Measurements from ENCODE around the gene NPEPPS.
"Not testable (repeated sequence)": the region's sequence is repeated elsewhere in the genome, so short reads cannot be mapped to it uniquely, and the experiment has no call there.

Gene NPEPPS

DNA sequence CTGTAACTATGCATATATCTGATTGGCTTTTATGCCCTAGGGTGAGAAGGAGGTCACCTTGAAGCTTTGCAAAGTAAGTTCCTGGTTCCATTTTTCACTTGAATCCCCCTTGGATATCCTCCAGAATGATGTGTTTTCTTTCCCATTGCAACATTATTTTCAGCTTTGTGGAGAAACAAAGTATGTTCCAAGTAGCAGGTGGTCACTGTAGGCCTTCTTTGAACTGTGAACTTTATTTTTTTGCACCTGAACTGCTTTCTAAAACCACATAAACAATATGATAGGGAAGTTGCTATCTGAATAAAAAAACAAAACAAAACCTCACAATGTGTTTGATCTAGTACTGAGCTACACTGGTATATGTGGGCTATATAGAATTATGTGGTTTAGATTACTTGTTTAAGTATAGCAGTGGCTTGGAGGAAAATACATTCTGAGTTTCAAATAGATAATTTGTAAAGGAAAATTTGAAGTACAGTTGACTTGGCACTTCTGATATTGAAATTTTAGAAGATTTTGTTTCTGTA is 29.7 kb downstream of the NPEPPS start:
- DNase-seq (ENCODE audit: low read depth in 2 of 2) = not testable (repeated sequence)

DNA sequence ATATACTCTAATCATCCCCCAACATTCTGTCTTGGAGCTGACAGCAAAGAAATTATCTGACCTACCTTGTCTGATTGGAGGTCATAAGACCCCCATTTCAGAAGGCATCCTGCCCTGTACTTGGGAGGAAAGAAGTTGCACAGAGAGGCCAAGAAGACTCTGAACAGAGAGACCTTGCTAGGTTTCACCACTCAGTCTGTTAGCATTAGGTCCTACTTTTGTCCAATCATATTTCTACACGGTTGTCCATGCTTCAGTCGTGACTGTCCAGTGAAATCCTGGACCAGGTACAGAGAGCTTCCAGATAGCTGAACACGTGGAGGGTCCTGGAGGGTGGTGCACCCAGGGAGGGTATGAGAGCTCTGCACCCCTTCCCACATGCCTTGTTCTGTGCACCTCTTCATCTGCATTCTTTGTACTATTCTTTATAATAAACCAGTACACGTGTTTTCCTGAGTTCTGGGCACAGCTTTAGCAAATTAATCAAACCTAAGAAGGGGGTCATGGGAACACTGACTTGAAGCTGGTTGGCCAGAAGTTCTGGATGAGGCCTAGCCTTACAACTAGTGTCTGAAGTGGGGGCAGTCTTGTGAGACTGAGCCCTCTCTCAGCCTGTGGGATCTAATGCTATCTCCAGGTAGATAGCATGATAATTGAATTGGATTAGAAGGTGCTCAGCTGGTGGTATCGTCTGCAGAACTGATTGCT is 30.9 kb downstream of the NPEPPS start:
- not testable (repeated sequence) for DNase-seq (ENCODE audit: low read depth in 2 of 2)

DNA sequence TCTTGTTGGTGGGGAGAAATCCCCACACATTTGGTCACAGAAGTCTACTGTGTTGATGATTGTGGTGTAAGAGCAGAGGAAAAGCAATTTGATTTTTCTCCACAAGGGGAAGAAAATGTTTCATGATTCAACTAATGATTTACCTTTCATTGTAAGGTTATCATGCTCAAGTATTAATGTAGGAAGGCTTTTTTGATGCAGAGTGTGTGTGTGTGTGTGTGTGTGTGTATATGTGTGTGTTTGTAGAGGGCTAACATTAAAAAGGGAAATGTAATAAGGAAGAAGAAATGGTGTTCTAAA is 31.4 kb downstream of the NPEPPS start:
- DNase-seq (ENCODE audit: low read depth in 2 of 2) = not testable (repeated sequence)

DNA sequence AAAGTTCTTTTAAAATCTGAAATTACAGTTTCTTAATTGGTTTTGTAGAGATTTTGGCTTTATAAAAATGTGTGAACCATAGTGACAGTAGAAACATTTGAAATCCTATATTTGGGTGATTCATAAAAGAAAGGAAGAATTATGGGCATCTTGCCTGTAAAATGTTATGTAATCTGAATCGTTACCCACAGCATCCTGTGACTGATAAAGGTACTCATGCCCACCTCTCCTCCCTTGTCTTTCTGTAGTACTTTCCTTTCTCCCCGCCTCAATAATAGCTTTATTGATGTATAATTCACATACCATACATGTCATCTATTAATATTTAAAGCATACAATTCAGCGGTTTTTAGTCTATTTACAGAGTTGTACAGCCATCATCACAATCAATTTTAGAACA is 36.4 kb downstream of the NPEPPS start:
- not testable (repeated sequence) for DNase-seq (ENCODE audit: low read depth in 2 of 2)

DNA sequence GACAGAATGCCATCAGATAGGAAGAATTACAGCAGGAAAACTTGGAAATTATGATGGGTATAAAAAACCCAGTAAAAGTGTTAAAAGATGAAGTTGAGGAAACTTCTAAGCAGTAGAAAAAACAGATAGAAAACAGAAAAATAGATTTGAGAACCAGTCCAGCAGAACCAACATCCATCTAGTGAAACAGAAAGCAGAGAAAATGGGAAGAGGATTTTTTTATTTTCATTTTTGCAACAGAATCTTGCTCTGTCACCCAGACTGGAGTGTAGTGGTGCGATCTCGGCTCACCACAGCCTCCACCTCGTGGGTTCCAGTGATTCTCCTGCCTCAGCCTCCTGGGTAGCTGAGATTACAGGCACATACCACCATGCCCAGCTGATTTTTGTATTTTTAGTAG is 41.7 kb downstream of the NPEPPS start:
- DNase-seq (ENCODE audit: low read depth in 2 of 2) = not testable (repeated sequence)

DNA sequence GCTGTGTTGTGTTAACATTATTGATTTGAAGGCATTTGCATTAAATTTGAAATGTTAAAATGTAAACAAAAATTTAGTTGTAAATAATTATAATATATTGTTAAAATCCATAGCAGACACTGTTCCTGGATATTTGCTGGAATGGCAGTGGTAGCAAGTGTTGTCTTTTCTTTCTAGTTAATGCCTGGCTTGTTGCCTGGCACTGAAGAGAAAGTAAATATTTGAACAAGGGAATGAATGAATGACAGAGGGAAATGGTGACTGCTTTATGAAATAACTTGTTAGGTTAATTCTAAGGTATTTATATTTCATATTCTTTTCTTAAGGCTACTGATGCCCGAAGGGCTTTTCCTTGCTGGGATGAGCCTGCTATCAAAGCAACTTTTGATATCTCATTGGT is 51.5 kb downstream of the NPEPPS start:
- not testable (repeated sequence) for DNase-seq (ENCODE audit: low read depth in 2 of 2)

DNA sequence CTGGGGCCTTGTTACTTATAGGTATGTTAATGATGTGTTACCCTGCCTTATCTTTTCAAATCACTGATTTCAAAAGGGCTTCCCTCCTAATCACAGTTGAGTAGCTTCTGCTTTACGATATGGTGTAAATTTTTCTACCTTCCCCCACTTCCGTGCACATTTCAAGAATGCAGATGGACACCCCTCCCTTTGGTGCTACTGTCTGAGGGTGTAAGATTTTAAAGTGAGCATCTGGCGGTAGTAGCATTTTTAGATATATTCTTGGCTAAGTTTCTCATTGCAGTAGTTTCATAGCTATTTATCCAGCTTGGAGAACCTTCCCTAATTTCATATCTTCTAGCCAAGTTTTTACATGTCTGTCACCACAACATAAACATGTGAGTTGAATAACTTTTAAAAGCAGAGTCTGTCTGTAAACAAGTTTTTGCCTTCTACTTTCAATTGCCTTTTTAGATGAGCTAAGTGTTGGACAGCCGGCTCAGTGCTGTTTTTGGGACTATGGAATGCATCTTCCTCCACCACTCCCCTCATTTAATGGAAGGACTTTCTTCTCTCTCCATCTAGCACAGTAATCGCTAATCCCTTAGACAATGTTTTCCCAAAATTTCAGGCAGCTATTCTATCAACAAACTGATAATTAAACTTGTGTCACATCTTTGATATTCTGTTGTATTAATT is 55.6 kb downstream of the NPEPPS start:
- not testable (repeated sequence) for DNase-seq (ENCODE audit: low read depth in 2 of 2)

DNA sequence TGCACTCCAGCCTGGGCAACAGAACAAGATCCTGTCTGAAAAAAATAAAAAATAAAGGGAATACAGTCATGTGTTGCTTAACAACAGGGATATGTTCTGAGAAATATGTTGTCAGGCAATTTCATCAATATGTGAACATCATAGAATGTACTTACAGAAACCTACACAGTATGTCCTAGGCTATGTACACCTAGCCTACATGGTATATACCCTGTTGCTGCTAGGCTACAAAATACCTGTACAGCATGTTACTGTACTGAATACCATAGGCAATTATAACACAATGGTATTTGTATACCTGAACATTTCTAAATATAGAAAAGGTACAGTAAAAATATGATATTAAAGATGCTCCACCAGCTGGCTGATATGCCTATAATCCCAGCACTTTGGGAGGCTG is 62.6 kb downstream of the NPEPPS start:
- DNase-seq (ENCODE audit: low read depth in 2 of 2) = not testable (repeated sequence)

DNA sequence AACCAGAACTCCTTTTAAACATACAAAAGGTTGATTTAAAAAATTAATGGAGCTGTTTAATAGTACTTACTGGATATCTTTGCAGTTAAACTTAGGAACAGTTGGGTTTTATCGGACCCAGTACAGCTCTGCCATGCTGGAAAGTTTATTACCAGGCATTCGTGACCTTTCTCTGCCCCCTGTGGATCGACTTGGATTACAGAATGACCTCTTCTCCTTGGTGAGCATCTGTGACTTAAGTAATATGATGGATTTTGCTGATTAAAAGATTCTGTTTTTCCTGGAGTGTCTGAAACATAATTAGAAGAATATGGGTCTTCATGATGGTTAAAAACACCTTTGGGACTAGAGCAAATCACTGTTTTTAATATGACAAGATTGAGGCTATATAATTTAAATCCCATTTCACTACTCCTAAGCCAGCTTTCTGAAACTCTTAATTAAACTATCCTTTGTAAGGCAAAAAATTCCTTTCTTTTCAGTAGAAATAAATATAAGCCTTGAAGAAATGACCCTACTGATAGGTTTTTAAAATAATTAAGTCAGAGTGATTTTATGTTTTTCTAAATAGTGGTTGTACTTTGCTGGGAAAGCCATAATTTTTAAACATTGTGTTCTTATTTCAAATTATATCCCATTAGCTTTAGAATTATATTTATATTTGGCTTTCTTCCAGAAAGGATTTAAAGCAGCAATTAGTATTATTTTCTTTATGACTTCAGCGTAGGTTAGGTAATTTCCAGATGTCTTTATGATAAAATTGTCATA is 73.1 kb downstream of the NPEPPS start:
- no peak for DNase-seq (ENCODE audit: low read depth in 2 of 2)

DNA sequence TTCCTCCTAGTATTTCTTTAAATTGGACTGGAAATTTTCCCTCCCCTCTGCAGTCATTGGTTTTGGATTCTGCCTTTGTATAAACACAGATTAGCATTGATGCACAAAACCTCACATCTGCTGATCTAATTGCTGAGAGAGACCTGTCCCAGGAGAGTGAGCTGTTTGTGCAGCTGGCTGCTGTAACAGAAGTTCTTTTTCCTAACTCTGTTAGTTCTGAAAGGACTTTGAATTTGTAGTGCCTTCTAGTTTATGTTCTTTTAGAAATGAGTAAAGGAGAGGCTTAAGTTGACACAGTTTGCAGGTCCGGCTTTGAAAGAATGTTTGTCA is 73.7 kb downstream of the NPEPPS start:
- DNase-seq (ENCODE audit: low read depth in 2 of 2) = no peak

DNA sequence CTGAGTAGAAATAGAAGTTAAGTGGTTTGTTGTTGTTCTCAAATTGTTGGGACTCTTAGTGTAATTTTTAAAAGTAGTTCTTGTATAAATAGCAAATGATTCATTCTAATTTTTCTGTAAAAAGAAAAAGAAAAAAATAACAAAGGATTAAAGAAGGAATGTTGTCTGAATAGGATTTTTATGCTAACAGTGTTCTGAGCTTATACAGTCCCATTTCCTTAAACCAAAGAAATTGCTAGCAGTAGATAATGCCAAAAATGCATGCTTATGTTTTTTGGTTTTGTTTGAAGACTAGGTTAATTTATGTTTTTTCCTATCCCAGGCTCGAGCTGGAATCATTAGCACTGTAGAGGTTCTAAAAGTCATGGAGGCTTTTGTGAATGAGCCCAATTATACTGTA is 74.1 kb downstream of the NPEPPS start:
- DNase-seq (ENCODE audit: low read depth in 2 of 2) = no peak

DNA sequence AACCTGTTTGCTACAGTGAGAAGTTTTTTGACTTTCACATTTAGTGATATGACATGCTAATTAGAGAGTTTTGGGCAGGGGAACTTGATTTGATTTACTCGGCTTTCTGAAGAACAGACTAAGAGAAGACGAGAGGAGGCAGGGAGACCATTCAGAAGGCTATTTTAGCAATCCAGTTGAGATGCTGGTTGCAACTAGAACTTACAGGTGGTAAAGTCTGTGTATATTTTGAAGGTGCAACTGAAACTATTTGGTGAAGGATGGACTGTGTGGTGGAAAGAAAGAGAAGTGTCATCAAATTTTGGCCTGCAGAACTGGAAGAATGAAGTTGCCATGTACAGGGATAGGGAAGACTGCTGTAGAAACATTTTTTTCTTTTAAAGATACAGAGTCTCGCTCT is 76.6 kb downstream of the NPEPPS start:
- DNase-seq (ENCODE audit: low read depth in 2 of 2) = no peak

DNA sequence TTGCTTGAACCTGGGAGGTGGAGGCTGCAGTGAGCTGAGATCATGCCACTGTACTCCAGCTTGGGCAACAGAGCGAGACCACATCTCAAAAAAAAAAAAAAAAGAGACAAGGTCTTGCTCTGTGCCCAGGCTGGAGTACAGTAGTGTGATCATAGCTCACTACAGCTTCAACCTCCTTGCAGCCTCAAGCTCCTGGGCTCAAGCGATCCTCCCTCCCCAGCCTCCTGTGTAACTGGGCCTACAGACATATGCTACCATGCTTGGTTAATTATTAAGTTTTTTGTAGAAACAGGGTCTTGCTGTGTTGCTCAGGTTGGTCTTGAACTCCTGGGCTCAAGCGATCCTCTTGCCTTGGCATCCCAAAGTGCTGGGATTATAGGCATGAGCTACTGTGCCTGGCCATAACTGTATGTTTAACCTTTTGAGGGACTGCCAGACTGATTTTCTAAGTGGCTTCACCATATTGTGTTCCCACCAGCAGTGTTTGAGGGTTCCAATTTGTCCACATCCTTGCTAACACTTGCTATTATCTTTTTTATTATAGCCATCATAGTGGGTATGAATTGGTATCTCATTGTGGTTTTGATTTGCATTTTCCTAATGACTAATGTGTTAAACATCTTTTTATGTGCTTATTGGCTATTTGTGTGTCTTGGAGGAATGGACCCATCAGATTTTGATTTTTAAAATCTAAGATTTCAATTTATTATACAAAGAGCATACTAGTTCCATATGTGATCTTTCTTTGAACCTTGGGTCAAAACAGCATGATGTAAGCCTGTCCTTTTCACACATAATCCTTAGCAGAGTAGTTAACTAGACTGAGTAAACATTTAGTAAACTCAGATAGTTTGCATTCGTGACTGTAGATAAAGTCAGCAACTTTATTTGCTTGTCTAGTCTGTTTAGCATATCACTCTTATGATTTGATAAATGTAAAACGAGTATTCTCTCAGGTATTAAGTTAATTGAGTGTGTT is 80.8 kb downstream of the NPEPPS start:
- no peak for DNase-seq (ENCODE audit: low read depth in 2 of 2)

DNA sequence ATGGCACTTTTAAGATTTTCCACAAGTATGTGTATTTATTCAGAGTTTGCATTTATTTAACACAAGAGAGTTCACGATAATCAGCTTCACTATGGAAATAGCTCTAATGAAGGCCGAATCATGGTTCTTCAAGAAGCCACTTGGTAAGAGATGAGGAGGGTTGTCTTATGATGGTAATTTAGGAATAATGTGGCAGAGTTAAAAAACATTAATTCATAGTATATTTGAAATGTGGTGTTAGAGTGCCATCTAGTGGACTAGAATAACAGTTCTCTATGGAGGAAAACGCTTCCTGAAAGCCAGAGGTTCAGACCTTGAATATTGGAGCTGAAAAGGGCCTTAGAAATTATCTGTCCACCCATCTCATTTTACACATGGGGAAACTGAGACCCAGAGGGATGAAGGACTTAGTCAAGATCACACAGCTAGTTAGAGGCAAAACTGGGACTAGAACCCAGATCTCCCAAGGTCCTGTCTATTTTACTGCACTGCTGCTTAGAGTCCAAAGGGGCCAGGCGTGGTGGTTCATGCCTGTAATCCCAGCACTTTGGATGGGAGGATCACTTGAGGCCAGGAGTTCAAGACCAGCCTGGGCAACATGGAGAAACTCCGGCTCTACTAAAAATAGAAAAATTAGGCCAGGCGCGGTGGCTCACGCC is 85.0 kb downstream of the NPEPPS start:
- DNase-seq (ENCODE audit: low read depth in 2 of 2) = no peak

DNA sequence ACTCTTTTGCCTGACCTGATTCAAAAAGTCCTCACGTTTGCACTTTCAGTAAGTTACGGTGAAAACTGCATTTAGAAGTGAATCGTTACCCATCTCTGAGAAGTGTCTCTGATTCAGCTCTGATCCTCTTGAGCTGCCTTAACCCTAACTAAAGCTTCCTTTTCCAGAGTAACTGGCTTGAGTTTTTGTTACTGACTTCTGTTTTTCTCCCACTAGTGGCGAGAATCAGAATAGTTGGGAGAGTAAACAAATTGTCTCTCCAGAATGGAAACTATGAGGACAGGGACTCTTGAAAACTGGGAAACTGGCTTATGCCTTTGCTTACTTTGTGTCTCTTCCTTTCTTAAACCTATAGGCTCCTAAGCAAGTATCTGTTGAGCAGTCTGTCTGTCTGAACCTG is 87.5 kb downstream of the NPEPPS start:
- DNase-seq (ENCODE audit: low read depth in 2 of 2) = no peak

DNA sequence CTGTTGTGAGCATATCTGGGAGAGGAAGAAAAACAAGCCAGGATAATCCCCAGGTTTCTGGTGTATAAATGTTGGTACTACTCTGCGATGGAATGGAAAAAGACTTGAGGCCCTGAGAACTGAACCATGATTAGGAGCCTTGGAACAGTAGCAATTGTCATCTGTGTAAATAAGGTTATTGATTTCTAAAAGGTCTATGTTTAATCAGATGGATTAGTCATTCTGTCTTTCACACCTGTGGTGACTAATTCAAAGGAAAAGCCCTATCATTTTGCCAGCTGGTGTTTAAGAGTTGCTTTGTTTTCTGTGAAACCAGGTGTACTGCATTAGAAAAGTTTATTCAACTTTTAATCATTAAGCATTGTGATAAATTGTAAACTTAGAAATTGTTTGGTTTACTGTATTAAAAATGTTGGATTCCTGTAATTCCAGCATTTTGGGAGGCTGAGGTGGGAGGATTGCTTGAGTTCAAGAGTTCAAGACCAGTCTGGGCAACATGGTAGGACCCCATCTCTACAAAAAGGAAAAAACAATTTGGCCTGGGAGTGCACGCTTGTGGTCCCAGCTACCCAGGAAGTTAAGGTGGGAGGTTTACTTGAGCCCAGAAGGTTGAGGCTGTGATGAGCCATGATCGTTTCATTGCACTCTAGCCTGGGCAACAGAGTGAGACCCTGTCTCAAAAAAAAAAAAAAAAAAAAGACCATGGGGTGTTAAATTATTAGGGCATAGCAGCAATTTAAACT is 89.8 kb downstream of the NPEPPS start:
- no peak for DNase-seq (ENCODE audit: low read depth in 2 of 2)

DNA sequence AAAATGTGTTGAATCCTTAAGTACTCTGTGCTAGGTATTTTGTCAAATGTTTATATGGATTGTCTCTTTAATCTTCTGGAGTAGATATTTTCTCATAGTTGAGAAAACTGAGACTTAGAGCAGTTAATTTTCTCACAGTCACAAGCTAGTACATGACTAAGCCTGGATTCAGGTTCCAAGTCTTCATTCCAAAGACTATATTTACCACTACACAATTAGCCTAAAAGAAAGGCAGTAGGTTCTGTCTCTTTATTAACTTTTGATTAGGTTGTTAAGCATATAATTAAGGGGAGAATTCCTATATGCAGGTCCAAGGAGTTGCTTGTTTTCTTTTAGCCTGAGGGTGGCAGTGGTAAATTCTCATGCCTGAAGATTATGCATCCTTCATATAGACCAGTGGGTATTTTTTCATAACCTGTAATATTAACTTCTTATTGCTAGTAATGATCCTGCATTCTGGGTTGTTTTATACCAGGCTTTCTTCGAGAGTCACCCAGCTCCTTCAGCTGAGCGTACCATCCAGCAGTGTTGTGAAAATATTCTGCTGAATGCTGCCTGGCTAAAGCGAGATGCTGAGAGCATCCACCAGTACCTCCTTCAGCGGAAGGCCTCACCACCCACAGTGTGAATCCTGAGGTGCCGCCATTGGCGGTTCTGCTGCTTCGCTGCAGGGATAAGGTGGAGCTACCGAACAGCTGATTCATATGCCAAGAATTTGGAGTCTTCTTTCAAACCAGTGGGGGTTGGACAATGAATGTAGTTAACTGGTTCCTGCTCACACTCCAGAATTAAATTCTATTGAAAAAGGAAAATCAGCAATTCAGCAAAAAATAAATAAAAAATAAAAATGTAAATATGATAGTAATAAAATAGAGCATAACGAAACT is 90.6 kb downstream of the NPEPPS start:
- no peak for DNase-seq (ENCODE audit: low read depth in 2 of 2)

DNA sequence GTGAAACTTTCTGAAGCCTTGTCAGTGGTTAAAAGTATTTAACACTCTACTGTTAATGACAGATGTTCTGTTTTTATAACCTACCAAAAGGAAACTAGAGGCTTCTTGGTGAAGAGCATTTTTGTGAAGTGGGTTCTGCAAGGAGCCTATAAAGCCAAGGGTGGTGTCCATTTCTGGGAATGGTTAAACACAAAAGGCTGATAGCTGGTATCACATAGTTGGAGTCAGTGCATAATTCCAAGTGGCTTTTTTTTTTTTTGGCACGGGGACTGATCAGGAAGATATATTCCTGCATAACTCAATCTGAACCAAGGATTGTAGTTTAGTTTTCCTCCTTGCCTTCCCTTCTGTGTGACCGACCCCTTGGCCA is 91.3 kb downstream of the NPEPPS start:
- no peak for DNase-seq (ENCODE audit: low read depth in 2 of 2)

DNA sequence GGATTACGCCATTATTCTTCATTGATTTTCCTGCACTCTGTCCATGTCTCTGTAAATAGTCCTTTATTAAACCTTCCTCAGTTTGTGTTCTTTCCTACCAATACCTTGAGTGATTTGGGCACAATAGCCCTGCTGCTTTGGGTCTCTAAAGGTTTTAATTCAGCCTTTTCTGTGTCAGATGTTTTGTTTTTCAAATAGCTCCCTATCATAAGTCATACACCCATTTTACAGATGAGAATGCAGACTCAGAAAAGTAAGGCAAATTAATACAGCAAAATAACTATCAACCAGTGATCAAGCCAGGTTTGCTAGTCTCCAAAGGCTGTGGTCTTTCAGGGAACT is 93.8 kb downstream of the NPEPPS start:
- no peak for DNase-seq (ENCODE audit: low read depth in 2 of 2)
